Urinary bladder (tissue), 4 donors: ENCODE results near the gene NEK8. TPM values are rescaled to one million over a fixed set of nuclear protein-coding genes. Genes with fewer than 3 reads are reported as not detected.
A peak's percentile ranks its signal among the peaks of the same experiment; 100 is the strongest.

ENCODE experiments used
- DNase-seq: peaks from one replicate; pipeline ENCODE4 v3.0.0-alpha.2; 2015; ENCODE audit errors: extremely low spot score
- H3K27ac ChIP-seq: one replicate; pipeline ENCODE4 v1.5.1; 2013; ENCODE audit warnings: low read depth, mild to moderate bottlenecking, moderate library complexity
- H3K36me3 ChIP-seq: one replicate; pipeline ENCODE4 v1.6.1; 2013; ENCODE audit warnings: mild to moderate bottlenecking, moderate library complexity; ENCODE audit not compliant: insufficient read depth
- H3K4me1 ChIP-seq: one replicate; pipeline ENCODE4 v1.6.1; 2013; ENCODE audit warnings: mild to moderate bottlenecking, moderate library complexity; ENCODE audit not compliant: insufficient read depth
- H3K4me3 ChIP-seq: one replicate; pipeline ENCODE4 v1.5.1; 2013; ENCODE audit warnings: low read depth, low read length
- WGBS: extraction: QIAGEN DNeasy Blood & Tissue Kit; methylation state at CpG from one replicate; pipeline ENCODE4 v1.1.7; 2013; 5-methylcytosine and 5-hydroxymethylcytosine counted together
- polyA plus RNA-seq: library from polyadenylated mRNA; stranded (reverse); fragments of 200-250 nt; gene quantifications from one replicate; pipeline ENCODE4 v1.2.3, GENCODE V29; 2013
- total RNA-seq: library from RNA; depleted of rRNA; stranded (reverse); fragments of >200 nt; gene quantifications from one replicate; pipeline ENCODE4 v1.2.3, GENCODE V29; 2014
- donor health status: healthy with polysubstance abuse.
- donor health status: healthy.

Gene NEK8
- total and polyA plus RNA-seq, 2 donors: 2.1 to 3.2 TPM

DNA sequence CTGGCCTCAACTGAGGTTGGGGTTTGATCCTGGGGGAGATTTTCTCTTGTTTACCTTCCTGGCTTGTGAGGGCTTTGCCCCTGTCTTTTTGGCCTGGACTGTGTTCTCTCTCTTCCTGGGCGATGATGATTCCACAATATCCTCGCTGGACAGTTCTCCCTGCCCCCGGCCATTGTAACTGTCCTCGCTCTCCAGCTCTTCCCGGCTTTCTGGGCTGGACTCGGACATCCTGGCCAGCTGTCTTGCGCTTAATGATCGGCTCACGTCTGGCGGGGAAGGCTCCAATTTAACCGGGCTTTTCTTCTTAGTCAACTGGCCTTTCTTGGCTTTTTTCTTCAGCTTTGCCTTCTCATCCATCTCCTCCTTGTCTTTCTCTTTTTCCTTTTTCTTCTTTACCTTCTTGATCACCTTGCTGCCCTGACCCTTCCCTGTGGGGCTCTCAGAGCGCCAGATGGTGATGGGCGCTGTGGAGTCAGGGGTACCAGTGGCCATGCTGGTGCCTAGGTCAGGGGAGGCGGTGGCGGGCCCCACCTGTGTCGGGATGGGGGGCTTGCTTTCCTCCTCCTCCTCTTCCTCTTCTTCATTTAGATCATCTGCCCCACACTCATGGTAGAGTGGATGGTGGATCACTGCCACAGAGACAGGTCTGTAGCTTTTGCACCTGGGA is 24.9 kb upstream of the NEK8 start:
- Histone ChIP-seq H3K4me1 (no peaks in the 10 kb centered on the region), H3K36me3 (peaks cover 2% of the 10 kb centered on the region), H3K27ac (no peak overlapping the region), H3K4me3 (no peak overlapping the region)
- 76% methylated on average over 16 of the region's 16 CpGs for WGBS
- no peak for DNase-seq

DNA sequence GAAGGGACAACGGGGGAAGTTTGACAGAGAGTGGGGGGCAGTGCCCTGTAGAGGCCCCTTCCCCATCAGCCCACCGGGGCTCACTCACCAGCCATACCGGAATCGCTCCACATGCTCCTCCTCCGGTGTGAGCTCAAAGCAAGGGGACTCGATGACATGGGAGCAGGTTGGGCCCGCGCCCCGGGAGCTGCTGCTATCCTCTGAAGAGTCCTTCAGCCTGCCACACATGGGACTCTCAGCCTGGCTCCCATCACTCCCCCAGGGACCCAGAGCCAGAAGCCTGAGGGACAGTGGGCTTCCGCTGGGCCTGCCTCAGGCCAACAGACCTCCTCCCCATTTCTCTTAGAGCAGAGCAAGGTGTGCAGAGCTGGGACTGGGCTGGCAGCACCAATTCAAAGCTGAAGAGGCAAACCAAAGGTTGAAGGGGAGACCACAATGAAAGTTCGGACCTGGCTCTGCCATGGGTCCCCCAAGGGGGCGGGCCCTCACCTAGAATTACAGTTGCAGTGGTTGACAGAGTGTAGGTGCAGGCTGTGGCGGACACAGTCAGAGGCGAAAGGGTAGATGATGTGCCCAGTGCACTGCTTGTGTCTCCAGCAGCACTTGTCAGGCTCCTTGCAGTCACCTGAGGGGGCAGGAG is 24.2 kb upstream of the NEK8 start:
- H3K4me3 ChIP-seq: no peak overlapping the region
- peaks cover 2% of the 10 kb centered on the region for H3K36me3 ChIP-seq
- H3K4me1 ChIP-seq: no peaks in the 10 kb centered on the region
- 87% methylated on average over 14 of the region's 14 CpGs for WGBS
- no peak overlapping the region for H3K27ac ChIP-seq
- DNase-seq: no peak

GRCh38 chr17:28705074-28705659 is 23.4 kb upstream of the NEK8 start:
- 69% methylated on average over 5 of the region's 5 CpGs for WGBS

GRCh38 chr17:28705728-28706334 is 22.8 kb upstream of the NEK8 start:
- WGBS: 76% methylated on average over 10 of the region's 10 CpGs

More at GRCh38 chr17:28705074-28705659, 23.4 kb upstream of the NEK8 start:
- H3K27ac ChIP-seq: no peak overlapping the region
- DNase-seq: no peak
- no peaks in the 10 kb centered on the region for H3K4me1 ChIP-seq
- peaks cover 2% of the 10 kb centered on the region for H3K36me3 ChIP-seq
- no peak overlapping the region for H3K4me3 ChIP-seq

DNA sequence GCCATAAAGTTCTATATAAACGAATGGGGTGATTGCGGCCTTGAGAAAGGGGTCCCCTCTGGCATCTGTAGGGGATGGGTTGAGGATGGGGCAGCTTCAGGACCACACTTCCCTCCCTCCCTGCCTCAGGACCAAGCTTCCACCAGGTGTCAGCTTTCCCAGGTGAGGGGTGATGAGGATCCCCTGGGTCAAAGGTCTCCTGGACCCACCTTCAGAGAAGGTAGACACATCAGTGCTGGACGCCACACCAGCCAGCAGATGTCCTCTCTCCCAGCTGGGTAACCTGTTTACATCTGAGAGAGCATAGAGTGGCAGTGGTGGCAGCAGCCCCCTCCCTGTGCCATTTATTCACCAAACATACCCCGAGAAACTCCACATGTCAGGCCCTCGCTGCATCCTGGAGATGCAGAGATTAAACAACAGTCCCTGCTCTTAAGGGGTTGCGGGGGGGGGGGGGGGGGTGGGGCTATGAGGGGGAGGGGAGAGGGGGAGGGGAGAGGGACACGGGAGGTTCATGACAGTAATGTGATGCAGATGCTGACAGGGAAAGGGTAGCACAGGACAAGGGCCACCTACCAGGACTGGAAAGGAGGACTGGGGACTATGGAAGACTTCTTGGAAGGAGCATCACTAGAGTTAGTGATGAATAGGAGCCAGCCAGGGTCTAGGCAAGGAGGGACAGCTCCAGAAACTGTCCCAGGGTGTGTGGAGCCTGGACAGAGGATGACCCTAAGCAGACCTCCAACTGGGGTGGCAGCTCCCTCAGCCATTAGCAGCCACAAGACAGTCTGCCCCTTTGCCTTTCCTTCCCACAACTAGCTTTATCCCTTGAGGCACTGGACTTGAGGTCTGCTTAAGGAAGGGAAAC is 21.9 kb upstream of the NEK8 start:
- Histone ChIP-seq H3K27ac (no peak overlapping the region), H3K36me3 (peaks cover 2% of the 10 kb centered on the region), H3K4me3 (no peak overlapping the region), H3K4me1 (no peaks in the 10 kb centered on the region)
- no peak for DNase-seq
- 56% methylated on average over 6 of the region's 7 CpGs for WGBS

More at GRCh38 chr17:28705728-28706334, 22.8 kb upstream of the NEK8 start:
- no peaks in the 10 kb centered on the region for H3K4me1 ChIP-seq
- no peak overlapping the region for H3K4me3 ChIP-seq
- H3K36me3 ChIP-seq: peaks cover 2% of the 10 kb centered on the region
- H3K27ac ChIP-seq: no peak overlapping the region
- DNase-seq: no peak

DNA sequence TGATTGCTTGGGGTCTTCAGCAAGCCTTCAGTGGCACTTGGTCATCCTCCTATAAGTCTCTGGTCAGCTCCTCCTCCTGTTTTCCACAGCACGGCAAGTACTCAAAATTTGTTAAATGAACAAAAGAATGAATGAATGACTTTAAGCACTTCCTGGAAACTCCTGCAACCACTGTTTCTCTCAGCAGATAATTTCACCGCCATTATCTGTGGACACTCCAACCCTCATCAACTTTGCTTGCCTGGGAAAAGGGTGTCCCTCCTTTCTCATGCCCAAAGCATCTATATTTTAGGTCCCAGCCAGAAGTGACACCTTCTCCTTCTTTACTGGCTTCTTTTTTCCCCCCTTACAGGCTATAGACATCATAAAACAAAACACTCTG is 21.3 kb upstream of the NEK8 start:
- Histone ChIP-seq H3K4me3 (no peak overlapping the region), H3K36me3 (peaks cover 2% of the 10 kb centered on the region), H3K27ac (no peak overlapping the region), H3K4me1 (no peaks in the 10 kb centered on the region)
- no peak for DNase-seq
- 90% methylated on average over 2 of the region's 2 CpGs for WGBS

DNA sequence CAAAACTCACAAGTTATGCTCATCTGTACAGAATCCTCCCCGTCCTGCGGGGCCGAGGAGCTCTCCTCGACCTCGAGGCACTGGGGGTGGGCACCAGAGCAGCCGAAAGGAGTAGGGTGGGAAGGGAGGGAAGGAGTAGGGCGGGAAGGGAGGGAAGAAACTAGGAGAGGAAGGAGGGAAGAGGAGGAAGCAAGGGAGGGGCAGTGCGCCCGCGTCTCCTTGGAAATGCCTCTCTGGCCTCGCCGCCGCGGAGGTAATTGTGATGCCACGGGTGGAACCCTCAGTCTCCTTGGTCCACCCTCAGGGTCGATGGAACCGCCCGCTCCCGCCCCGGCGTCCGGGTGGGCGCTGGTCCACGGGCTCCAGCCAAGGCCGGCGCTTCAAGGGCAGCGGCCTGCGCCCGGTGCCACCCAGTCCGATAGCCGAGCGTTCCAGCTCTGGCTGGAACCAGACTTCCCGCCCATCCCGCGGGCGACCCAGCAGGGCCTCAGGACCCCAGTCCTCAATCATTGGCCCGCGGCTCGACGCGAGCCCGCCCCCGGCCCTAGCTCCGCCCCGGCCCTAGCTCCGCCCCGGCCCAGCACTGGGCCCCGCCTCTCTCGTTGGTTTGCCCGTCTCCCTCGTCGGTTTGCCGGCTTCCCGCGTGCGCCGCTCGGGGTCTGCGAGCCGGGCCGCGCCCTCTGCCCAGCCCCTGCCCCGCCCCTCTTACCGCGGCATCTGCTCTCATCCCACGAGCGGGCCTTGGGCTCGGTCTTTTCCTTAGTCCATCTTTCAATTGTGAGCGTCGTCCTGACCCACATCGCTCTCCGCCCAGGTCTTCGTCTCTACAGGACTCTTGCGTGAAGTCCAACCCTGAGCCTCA is 17.5 kb upstream of the NEK8 start:
- peak; percentile 80 for DNase-seq
- WGBS: under 1% methylated on average over 74 of the region's 74 CpGs
- Histone ChIP-seq H3K27ac (peak overlapping the region; percentile 82), H3K4me3 (peak overlapping the region; percentile 51), H3K36me3 (peaks cover 2% of the 10 kb centered on the region), H3K4me1 (no peaks in the 10 kb centered on the region)

DNA sequence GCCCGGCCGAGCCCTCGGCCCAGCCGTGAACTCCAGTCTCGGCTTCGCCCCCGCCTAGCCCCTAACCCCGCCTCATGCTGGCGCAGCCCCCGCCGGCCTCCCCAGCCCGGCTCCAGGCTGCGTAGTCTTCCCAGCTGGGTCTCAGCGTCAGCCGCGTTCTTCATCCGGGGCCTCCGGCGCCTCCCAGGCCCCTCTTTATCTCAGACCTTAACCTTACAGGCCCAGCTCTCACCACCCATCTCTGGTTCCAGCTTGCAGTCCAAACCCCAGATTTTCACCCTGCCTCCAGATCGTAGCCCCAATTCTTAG is 16.9 kb upstream of the NEK8 start, which contains the start of gene PROCA1:
Gene PROCA1 (minus strand): TSS at position 166 of the 309 bp plus-strand sequence. CDS start 228 bp downstream, outside the sequence.
- no peak for DNase-seq
- H3K4me1 ChIP-seq: peaks cover 2% of the 10 kb centered on the region
- 2% methylated on average over 20 of the region's 20 CpGs for WGBS
- H3K4me3 ChIP-seq: peak within 1 kb of the TSS; percentile 51
- H3K36me3 ChIP-seq: peaks cover 2% of the 10 kb centered on the region
- peak within 1 kb of the TSS; percentile 82 for H3K27ac ChIP-seq

DNA sequence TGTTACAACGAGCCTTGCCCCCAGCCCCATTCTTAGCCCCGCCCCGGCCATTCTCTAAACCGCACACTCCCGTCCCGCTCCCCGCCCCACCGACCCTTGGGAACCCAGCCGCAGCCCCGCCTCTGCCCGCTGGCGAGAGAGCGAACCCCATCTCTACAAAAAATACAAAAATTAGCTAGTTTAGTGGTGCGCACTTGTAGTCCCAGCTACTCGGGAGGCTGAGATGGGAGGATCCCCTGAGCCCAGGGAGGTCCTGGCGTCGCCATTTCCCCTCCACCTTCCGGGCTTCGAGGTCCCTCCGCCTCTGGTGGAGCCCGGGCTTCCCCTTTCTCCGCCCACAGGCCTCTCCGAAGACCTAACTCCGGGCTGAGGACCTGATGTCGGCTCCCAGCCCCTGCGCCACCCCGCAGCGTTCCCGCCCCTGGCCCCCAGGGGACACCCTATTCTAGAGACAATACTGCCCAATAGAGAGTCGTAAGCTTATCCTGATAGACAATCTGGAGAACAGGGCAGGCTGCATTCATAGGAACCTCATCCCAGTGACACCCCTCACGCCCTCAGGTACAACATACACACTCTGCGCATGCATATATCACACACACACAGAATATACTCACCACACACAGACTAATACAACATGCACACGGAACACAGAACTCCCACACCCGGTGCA is 16.4 kb upstream of the NEK8 start:
- no peak for DNase-seq
- Histone ChIP-seq H3K4me1 (peaks cover 2% of the 10 kb centered on the region), H3K36me3 (peaks cover 2% of the 10 kb centered on the region), H3K4me3 (peak overlapping the region; percentile 51), H3K27ac (peak overlapping the region; percentile 60)
- WGBS: 31% methylated on average over 34 of the region's 34 CpGs

DNA sequence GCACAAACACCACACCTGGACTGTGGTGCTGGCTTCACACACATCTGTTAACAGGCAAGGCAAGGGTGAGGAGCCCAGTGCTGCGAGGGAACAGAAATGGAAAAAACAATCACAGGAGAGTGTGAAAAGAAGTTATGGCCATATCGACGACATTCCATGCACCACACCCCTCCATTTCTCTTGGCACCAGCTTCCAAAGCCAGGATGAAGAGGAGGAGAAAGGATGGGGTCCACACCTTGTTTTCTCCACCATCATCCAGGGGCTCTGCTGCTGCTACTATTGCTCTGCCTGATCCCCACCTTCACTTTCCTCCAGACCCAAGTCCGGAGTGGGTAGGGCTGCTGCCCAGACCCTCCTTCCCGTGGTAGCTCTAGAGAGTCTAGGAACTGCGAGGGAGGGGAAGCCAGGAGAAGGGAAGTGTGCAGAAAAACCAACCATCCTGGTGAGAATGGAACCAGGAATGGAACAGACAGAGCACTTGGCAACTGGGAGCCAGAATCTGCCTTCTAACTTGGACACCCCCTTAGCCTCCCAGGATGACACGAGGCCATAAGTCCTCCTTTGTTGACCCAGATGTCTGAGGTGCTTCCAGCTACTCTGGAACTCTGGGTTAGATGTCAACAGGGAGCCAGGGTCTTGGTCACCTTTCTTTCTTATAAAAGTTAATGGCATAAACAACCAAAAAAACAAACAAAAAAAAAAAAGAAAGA is 15.7 kb upstream of the NEK8 start:
- Histone ChIP-seq H3K36me3 (peaks cover 2% of the 10 kb centered on the region), H3K4me1 (peaks cover 2% of the 10 kb centered on the region), H3K4me3 (no peak overlapping the region), H3K27ac (no peak overlapping the region)
- DNase-seq: no peak
- 78% methylated on average over 7 of the region's 7 CpGs for WGBS

DNA sequence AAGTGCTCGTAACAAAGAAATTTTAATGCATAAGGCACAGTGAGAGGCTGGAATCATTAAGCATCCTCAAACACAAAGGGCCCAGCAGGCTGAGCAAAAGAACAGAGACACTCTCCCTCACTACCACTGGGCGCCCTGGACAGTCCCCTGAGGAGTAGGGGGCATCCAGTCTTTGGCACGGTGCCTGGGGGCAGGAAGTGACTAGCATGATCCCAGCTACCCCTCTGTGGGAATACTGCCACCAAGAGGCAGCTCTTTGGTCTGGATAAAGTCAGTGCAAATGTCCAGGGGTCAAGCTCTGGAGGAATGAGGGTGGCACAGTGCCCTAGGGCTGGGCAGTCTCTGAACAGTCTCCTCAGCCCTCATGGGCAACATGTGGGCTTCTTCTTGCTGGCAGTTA is 14.3 kb upstream of the NEK8 start:
- Histone ChIP-seq H3K36me3 (peaks cover 2% of the 10 kb centered on the region), H3K27ac (no peak overlapping the region), H3K4me3 (no peak overlapping the region), H3K4me1 (peaks cover 2% of the 10 kb centered on the region)
- DNase-seq: no peak
- WGBS: 97% methylated on average over 3 of the region's 3 CpGs

DNA sequence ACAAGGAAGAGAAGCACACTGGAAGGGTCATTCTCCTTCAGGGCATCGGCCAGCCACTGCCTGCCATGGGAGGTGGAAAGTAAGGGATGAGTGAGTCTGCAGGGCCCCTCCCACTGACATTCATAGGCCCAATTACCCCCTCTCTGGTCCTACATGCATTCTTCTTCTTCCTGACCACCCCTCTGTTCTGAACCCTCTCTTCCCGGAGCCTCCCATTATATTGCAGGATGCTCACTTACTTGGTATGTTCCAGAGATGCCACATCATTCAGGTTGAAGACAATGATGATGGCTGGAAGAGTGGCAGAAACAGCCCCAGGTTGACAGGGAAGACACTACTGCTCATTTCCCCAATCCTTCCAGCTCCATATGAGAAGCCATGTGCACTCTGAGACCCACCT is 13.4 kb upstream of the NEK8 start:
- DNase-seq: no peak
- Histone ChIP-seq H3K27ac (no peak overlapping the region), H3K4me1 (peaks cover 2% of the 10 kb centered on the region), H3K4me3 (no peak overlapping the region), H3K36me3 (peaks cover 2% of the 10 kb centered on the region)
- 89% methylated on average over 2 of the region's 2 CpGs for WGBS
